Measurements from ENCODE around the gene THSD4.
A peak's percentile ranks its signal among the peaks of the same experiment; 100 is the strongest.
"Not testable (repeated sequence)": the region's sequence is repeated elsewhere in the genome, so short reads cannot be mapped to it uniquely, and the experiment has no call there.

The THSD4 gene

DNA sequence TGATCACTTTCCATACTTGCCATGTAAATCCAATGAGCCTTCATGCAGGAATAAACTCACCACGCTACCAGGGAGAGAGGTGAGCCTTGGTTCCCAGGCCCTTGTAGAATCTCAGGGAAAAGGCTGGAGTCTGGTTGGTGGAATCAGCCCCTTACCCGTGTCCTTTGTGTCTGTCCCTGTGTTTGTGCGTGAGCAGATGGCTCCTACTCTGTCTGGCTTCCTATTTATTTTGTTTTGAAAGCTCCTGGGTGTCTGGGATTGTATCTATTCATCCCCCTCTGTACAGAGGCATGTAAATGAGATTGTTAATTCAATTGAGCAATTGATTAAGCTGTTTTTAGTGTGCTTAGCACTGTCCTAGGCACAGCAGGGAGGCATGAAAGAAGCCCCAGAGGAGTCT, 278.1 kb downstream of the THSD4 start:
- DNase-seq, result no peak

GRCh38 chr15:71396536-71397125, 281.4 kb downstream of the THSD4 start:
- no peak for DNase-seq

GRCh38 chr15:71397377-71397776, 282.1 kb downstream of the THSD4 start:
- no peak for DNase-seq

DNA sequence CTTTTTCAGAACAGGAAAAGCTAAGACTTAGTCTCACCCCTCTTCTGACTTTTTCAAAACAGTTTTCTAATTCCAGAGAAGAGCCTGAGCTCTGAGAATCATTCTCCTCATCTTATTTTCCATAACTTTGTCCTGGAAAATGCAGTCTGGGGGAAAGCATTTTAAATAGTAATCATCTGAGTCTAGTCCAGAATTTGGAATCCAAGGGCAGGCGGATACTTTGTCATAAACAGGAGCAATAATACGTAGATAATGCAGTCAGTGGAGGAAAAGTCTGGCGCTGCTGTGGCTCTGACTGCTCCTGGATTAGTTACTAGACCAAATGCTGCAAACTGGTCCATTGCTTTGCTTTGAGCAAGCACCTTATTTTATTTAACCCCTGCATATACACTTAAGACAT, 285.0 kb downstream of the THSD4 start:
- no peak for DNase-seq

DNA sequence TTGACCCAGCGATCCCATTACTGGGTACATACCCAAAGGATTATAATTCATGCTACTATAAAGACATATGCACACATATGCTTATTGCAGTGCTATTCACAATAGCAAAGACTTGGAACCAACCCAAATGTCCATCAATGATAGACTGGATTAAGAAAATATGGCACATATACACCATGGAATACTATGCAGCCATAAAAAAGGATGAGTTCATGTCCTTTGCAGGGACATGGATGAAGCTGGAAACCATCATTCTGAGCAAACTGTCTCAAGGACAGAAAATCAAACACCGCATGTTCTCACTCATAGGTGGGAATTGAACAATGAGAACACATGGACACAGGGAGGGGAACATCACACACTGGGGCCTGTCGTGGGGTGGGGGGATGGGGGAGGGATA, 286.5 kb downstream of the THSD4 start:
- not testable (repeated sequence) for DNase-seq

DNA sequence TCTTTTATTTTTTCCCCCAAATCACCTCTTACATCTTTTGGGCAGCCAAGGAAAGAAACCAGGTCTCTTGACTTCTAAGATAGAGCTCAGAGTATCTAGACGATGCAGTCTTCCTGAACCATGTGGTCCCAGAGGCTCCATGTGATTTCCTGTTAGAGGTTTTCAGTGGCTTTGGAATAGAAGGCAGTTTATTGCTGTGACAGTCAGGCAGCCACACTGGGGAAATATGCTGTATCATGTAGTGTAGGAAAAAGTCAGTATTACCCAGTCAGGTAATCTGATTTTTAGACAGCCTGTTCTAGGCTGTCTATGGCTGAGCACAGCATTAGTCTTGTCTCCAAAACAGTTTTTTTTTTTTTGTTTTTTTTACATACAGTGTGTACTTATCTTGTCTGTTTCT, 294.3 kb downstream of the THSD4 start:
- DNase-seq, result no peak

GRCh38 chr15:71410347-71410746, 295.1 kb downstream of the THSD4 start:
- DNase-seq, result no peak

DNA sequence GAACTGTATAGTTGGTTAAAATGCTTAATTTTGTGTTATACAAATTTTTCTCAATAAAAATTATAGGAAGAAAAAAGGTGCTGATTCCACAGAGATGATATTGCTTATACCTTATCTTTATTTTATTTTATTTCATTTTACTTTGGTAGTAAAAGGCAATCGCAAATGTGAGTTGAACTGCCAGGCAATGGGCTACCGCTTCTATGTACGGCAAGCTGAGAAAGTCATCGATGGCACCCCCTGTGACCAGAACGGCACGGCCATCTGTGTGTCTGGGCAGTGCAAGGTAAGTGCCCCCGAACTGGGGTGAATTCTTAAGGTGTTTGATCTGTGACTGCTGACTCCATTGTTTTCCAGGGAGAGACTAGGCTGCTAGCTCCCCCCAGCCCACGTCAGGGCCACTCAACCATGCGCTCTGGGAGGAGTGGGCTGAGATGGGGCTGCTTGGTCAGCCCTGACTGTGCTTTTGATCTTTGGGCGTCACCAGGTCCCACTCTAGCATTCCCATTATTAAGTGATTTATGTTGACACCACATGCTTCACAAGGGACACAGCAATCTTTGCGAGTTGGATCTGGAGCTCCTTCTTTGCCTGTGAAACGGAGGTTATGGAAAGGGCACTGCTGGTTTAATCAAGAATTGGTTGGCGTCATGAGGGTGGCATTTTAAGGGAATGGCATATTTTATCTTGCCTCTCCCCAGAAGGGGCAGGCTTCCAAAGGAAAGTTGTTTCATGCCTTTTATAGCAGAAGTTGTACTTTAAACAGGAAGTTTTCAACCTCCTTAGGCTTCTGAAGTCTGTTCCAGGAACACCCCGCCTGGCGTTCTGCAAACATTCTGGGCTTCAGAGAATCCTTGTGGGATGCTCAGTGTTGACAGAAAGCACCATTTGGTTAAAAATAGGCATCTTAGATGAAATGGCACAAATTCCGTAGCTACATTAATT, 296.5 kb downstream of the THSD4 start:
- DNase-seq, result no peak

- DNase-seq, result no peak
Measured at GRCh38 chr15:71413419-71413818, 298.1 kb downstream of the THSD4 start.

GRCh38 chr15:71414853-71415252, 299.6 kb downstream of the THSD4 start:
- DNase-seq, result peak; percentile 26

DNA sequence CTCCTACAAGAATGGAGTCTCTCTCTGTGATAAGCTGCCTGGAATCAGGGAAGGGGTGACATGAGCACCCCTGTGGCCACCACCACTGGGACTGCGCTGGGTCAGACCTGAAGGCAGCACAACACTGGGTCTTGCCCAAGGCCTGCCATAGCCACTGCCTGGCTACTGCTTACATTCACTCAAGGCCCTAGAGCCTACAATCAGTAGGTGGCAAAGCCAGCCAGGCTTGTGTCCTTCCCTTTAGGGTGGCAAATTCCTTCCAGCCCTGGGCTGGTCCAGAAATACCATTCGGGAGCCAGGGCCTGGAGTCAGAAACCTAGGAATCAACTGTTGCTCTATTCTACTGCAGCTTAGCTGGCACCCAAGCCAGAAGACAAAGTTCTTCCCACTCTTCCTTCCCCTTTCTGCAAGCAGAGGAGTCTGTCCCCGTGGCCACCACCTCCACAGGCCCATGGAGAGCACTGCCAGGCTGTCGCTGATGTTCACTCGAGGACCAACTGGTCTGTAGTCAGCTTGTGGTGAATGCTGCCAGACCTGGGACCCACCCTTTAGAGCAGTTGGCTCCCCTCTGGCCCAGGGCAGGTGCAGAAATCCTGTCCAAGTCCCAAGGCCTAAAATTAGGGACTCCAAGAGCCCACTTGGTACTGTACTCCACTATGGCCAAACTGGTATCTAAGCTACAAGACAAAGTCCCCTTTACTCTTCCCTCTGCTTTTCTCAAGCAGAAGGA, 307.4 kb downstream of the THSD4 start:
- no peak for DNase-seq

- no peak for DNase-seq
Measured at GRCh38 chr15:71424765-71425164, 309.5 kb downstream of the THSD4 start.

- no peak for DNase-seq
Measured at GRCh38 chr15:71425388-71425787, 310.1 kb downstream of the THSD4 start.

GRCh38 chr15:71426792-71427191, 311.5 kb downstream of the THSD4 start:
- DNase-seq, result no peak

GRCh38 chr15:71430782-71431181, 315.5 kb downstream of the THSD4 start:
- no peak for DNase-seq

DNA sequence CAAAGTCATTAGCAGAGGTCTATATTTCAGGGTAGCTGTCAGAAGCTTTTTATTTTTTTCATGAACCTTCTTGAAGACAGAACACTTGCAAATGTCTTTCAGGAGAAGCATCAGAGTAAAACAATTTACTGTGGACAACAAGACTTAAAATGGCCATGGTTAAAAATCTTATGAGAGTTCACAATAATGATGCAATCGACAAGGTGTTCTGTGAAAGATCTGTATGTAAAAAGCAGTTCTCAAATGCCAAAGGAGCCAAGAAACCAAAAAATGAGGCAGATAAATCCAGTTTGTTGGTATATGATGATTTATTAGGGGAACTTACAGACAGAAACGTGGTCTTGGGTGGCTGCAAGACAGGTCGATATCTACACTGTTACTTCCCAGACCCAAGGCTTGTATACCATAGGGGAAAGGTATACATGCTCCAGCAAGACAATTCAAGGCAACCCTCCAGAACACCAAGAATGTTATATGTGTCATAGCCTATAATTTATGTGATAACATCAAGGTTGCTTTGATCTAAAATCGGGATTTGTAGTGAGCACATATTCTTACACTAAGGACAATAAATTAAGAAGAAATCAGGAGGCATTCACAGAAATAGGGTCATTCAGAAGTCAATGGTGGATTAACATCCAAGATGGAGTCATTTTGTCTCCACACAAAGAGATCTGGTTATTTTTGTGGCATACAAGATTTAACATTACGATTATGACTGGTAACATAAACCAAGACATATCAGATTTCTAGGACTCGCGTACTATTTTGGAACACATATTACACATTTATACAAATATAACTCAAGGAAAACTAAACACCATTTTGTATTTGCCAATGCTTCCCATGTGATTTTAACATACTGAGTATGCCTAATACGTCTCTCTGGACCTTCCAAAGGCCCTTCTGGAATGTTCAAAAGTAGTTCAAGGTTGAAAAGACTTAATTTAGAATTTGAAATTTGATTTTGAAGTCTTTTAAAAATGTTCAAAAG, 316.4 kb downstream of the THSD4 start:
- no peak for DNase-seq

DNA sequence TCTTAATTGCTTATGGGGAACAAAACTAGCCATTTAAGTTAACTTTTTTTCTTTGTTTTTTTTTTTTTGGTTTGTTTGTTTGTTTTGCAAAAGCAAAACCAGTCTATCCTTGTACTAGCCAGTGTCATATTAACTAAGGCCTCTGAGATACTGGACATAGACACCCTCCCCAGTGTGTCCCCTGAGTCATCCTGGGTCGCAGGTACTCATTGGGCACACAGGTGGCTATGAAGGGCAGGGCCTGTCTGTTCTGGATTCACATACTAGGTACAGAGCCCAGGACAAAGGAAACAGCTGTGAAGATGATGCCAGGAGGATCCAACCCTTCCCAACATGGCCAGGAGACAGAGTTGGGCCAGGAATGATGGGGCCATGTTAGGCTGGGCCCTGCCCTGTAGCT, 318.1 kb downstream of the THSD4 start:
- no peak for DNase-seq

DNA sequence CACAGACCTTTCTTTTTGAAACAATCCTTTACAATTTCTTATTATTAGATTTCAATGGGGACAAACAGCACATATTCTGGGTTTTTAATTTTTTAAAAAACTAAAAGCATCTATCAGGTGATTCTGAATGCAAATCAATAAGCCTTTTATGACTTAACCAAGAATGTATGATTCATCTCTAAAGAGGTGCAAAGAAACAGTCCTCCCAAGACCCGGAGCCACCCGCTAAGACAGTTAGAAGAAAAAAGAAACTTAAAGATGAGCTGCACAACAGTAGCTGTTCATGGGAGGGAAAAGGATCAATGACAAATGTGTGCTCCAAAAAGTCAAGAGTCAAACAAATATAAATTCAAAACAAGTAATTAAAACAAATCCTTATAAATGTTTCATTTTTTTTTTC, 319.5 kb downstream of the THSD4 start:
- DNase-seq, result no peak

DNA sequence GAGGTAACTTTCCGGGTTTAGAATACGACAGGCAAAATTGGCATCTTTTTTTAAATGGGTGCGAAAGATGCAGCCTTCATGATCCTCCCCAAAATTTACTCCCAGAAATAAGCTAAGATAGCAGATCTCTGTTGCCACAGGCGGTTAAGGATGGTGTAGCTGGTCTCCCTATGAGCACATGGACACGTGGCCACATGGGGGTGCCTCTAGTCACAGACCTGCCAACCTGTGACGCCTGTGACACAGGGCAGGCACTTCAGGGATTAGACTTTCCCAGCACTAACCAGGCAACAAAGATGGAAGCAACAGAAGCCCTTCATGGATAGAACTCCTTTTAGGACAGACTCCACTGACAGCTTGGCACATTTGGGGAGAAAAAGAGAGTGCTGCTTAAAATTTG, 320.3 kb downstream of the THSD4 start:
- no peak for DNase-seq

DNA sequence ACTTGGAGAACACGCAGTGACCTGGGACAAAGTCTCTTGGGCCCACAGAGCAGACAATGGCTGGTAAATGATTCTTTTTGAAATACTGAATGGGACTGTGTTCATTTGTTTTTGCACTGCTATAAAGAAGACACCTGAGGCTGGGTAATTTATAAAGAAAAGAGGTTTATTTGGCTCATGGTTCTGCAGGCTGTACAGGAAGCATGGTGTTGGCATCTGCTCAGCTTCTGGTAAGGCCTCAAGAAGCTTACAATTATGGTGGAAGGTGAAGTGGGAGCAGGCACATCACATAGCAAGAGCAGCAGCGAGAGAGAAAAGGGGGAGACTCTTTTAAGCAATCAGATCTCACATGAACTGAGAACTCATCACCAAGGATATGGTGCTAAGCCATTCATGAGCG, 321.6 kb downstream of the THSD4 start:
- DNase-seq, result no peak

- no peak for DNase-seq
Measured at GRCh38 chr15:71437404-71437803, 322.1 kb downstream of the THSD4 start.

DNA sequence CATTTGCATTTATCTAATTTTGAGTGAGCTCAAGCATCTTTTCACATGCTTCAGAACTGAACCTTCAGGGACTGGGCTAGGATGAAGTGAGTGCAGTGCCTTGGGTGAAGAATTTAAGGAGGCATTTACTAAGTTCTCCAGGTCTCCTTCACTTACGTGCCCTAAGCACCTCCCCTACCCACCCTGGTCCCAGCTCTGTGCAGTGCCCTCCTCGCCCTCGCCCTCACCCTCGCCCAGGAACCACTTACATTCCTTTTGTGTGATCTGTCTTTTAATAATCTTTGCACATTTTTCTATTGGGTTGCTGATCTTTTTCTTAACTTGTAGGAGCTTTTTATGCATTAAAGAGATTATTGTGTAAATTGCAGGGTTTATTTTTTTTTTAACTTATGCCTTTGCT, 322.6 kb downstream of the THSD4 start:
- no peak for DNase-seq

GRCh38 chr15:71439478-71439877, 324.2 kb downstream of the THSD4 start:
- not testable (repeated sequence) for DNase-seq

All from midbrain (tissue), 1 donor.